ENCODE results near the gene CAPN13. TPM values are rescaled to one million over a fixed set of nuclear protein-coding genes. Genes with fewer than 3 reads are reported as not detected.

CAPN13 gene
- polyA plus RNA-seq, 1 donor (not counting 4 experiments of a cell fraction or from before 2014, with no cell fraction given): not detected

DNA sequence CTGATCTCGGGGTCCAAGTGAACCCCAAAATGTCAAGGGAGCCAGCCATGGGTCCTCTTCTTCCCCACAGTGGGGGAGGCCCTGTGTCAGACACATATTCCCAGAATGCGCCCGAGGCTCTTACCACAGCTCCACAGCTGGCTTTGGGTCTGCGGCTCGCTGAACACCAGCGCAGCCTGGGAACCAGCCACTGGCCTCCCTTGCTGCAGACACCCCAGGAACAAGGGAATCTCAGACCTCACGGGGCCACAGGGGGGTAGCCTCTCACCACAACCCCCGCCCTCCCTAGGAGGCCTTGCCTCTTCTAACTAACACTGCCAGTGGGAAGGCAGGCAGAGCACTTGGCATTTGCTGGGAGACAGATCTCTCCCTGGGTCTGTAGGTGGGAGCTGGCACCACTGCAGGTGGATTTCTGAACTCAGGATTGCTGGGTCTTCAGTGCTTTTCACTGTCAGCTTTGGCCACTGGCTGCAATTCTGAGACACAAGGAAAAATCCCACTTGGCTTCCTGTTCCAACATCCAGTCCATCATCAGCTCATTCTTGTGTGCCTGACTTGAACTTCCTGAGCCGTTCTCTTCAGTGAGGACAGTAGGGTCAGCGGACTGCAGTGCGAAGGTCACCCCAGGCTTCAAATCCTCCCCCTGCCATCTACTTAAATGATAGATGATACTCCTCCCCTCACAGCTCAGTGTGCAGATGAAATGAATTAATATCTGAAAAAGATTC, 128.7 kb downstream of the CAPN13 start:
- Histone ChIP-seq H2AFZ (ENCODE audit: control insufficient read depth, low read length) (no peak overlapping the region), H3K36me3 (ENCODE audit: control insufficient read depth in 2 of 2, extremely low read depth in 1 of 2, insufficient read depth in 2 of 2, low read length in 2 of 2) (no peaks in the 10 kb centered on the region), H3K9me3 (ENCODE audit: control insufficient read depth, low read depth, low read length) (no peaks in the 10 kb centered on the region), H3K4me3 (ENCODE audit: control insufficient read depth in 2 of 3, extremely low read depth in 1 of 3, insufficient read depth in 2 of 3, low read depth in 1 of 3, low read length in 3 of 3) (no peak overlapping the region), H3K4me1 (ENCODE audit: control insufficient read depth, extremely low read depth, insufficient read depth, low read length) (no peaks in the 10 kb centered on the region), H3K79me2 (ENCODE audit: control insufficient read depth, insufficient read depth, low read length) (no peaks in the 10 kb centered on the region), H3K27me3 (ENCODE audit: control insufficient read depth, extremely low read depth, insufficient read depth, low read length) (peaks cover 7% of the 10 kb centered on the region), H3K9ac (ENCODE audit: control insufficient read depth, extremely low read depth, insufficient read depth, low read length) (no peak overlapping the region), H3K4me2 (ENCODE audit: control insufficient read depth, extremely low read depth, insufficient read depth, low read depth, low read length) (no peak overlapping the region), H4K20me1 (ENCODE audit: control insufficient read depth, extremely low read depth, insufficient read depth, low read length) (no peaks in the 10 kb centered on the region), H3K9me1 (ENCODE audit: control insufficient read depth, extremely low read depth, insufficient read depth, low read length) (no peaks in the 10 kb centered on the region), H3K27ac (ENCODE audit: control insufficient read depth, insufficient read depth, low read length) (no peak overlapping the region)
- FAIRE-seq: no peak
- DNase-seq (ENCODE audit: low read depth, low spot score): no peak
- dilution Hi-C loops (cut with MboI; ENCODE audit: extremely low pct_ligation_motif_present, low sequenced_read_pairs): no loop called here
- TF ChIP-seq, protein P1, sequence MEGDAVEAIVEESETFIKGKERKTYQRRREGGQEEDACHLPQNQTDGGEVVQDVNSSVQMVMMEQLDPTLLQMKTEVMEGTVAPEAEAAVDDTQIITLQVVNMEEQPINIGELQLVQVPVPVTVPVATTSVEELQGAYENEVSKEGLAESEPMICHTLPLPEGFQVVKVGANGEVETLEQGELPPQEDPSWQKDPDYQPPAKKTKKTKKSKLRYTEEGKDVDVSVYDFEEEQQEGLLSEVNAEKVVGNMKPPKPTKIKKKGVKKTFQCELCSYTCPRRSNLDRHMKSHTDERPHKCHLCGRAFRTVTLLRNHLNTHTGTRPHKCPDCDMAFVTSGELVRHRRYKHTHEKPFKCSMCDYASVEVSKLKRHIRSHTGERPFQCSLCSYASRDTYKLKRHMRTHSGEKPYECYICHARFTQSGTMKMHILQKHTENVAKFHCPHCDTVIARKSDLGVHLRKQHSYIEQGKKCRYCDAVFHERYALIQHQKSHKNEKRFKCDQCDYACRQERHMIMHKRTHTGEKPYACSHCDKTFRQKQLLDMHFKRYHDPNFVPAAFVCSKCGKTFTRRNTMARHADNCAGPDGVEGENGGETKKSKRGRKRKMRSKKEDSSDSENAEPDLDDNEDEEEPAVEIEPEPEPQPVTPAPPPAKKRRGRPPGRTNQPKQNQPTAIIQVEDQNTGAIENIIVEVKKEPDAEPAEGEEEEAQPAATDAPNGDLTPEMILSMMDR (optimal IDR thresholded peaks at IDR 0.05 in 1 of 3, IDR thresholded peaks at IDR 0.05 in 1 of 3, conservative IDR thresholded peaks at IDR 0.05 in 1 of 3; ENCODE audit: extremely low read depth in 1 of 3, insufficient read depth in 2 of 3, low read length in 3 of 3): no peak
- no peak for TF ChIP-seq EZH2 (IDR thresholded peaks at IDR 0.05; ENCODE audit: low read length)

DNA sequence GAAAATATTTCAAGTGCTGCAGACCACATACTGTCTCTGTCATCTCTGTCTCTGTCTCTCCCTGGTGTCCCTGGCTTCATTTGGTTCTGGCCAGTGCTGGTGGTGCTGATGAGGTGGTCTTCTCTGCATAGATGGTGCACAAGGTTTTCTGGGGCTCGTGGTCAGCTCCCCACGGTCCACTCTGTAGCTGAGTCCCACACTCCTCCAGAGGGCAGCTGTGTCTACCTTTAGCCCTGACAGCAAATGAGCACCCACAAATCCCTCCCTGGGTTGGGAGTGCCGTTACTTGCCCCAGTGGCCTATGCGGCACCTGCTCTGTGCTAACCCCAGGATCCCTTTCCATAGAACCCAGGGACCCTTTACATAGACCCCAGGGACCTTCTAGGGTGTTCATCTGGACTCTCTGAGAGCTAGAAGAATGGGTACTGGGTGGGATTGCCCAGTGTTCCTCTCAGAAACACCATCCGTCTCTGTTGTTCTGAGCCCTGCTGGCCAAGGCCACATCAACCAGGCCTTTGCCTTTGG, 129.3 kb downstream of the CAPN13 start:
- Histone ChIP-seq H3K9me3 (ENCODE audit: control insufficient read depth, low read depth, low read length) (no peaks in the 10 kb centered on the region), H3K4me3 (ENCODE audit: control insufficient read depth in 2 of 3, extremely low read depth in 1 of 3, insufficient read depth in 2 of 3, low read depth in 1 of 3, low read length in 3 of 3) (no peak overlapping the region), H3K9ac (ENCODE audit: control insufficient read depth, extremely low read depth, insufficient read depth, low read length) (no peak overlapping the region), H3K27me3 (ENCODE audit: control insufficient read depth, extremely low read depth, insufficient read depth, low read length) (peaks cover 7% of the 10 kb centered on the region), H3K79me2 (ENCODE audit: control insufficient read depth, insufficient read depth, low read length) (no peaks in the 10 kb centered on the region), H4K20me1 (ENCODE audit: control insufficient read depth, extremely low read depth, insufficient read depth, low read length) (no peaks in the 10 kb centered on the region), H3K36me3 (ENCODE audit: control insufficient read depth in 2 of 2, extremely low read depth in 1 of 2, insufficient read depth in 2 of 2, low read length in 2 of 2) (no peaks in the 10 kb centered on the region), H3K9me1 (ENCODE audit: control insufficient read depth, extremely low read depth, insufficient read depth, low read length) (no peaks in the 10 kb centered on the region), H3K4me1 (ENCODE audit: control insufficient read depth, extremely low read depth, insufficient read depth, low read length) (no peaks in the 10 kb centered on the region), H3K27ac (ENCODE audit: control insufficient read depth, insufficient read depth, low read length) (no peak overlapping the region), H3K4me2 (ENCODE audit: control insufficient read depth, extremely low read depth, insufficient read depth, low read depth, low read length) (no peak overlapping the region), H2AFZ (ENCODE audit: control insufficient read depth, low read length) (no peak overlapping the region)
- TF ChIP-seq, protein P1 (optimal IDR thresholded peaks at IDR 0.05 in 1 of 3, IDR thresholded peaks at IDR 0.05 in 1 of 3, conservative IDR thresholded peaks at IDR 0.05 in 1 of 3; ENCODE audit: extremely low read depth in 1 of 3, insufficient read depth in 2 of 3, low read length in 3 of 3): no peak
- TF ChIP-seq EZH2 (IDR thresholded peaks at IDR 0.05; ENCODE audit: low read length): no peak
- dilution Hi-C loops (cut with MboI; ENCODE audit: extremely low pct_ligation_motif_present, low sequenced_read_pairs): no loop called here
- DNase-seq (ENCODE audit: low read depth, low spot score) (no peak), FAIRE-seq (no peak)

Measured in keratinocyte (primary cell).